Measurements from ENCODE around the gene EFNB3. TPM values are rescaled to one million over a fixed set of nuclear protein-coding genes. Genes with fewer than 3 reads are reported as not detected.

The EFNB3 gene
- total RNA-seq, 1 donor from 2014 or later = 28.2 TPM

- H3K27me3 Mint-ChIP-seq (ENCODE audit: low read depth) = no peaks in the 10 kb centered on the region
- no peak for TF ChIP-seq CTCF (IDR thresholded peaks at IDR 0.05; ENCODE audit: unreplicated experiment)
Observed at GRCh38 chr17:7702776-7703175, 2.2 kb upstream of the EFNB3 start.

GRCh38 chr17:7703584-7704479 lies 1.2 kb upstream of the EFNB3 start:
- Mint-ChIP-seq H3K27ac (peak overlapping the region; percentile 89), H3K27me3 (ENCODE audit: low read depth) (no peaks in the 10 kb centered on the region), H3K4me3 (peak overlapping the region; percentile 80), H3K9me3 (no peaks in the 10 kb centered on the region), H3K36me3 (peaks cover 2% of the 10 kb centered on the region), H3K4me1 (peaks cover 30% of the 10 kb centered on the region)
- no peak for TF ChIP-seq CTCF (IDR thresholded peaks at IDR 0.05; ENCODE audit: unreplicated experiment)
- peak in 1 of 2 experiments; percentile 56 for DNase-seq (ENCODE audit: low spot score in 2 of 2, unreplicated experiment in 2 of 2)

More at GRCh38 chr17:7702776-7703175, 2.2 kb upstream of the EFNB3 start:
- Mint-ChIP-seq H3K9me3 (no peaks in the 10 kb centered on the region), H3K4me1 (peaks cover 30% of the 10 kb centered on the region), H3K27ac (no peak overlapping the region), H3K4me3 (no peak overlapping the region), H3K36me3 (peaks cover 2% of the 10 kb centered on the region)
- no peak for DNase-seq (ENCODE audit: low spot score in 2 of 2, unreplicated experiment in 2 of 2)

GRCh38 chr17:7705269-7706255 lies 560 bp downstream of the EFNB3 start:
- no peak for DNase-seq (ENCODE audit: low spot score in 2 of 2, unreplicated experiment in 2 of 2)
- Mint-ChIP-seq H3K4me1 (peaks cover 30% of the 10 kb centered on the region), H3K9me3 (no peaks in the 10 kb centered on the region), H3K4me3 (peak overlapping the region; percentile 83), H3K27ac (peak overlapping the region; percentile 67), H3K36me3 (peaks cover under 1% of the 10 kb centered on the region), H3K27me3 (ENCODE audit: low read depth) (peaks cover under 1% of the 10 kb centered on the region)
- TF ChIP-seq CTCF (IDR thresholded peaks at IDR 0.05; ENCODE audit: unreplicated experiment) = no peak

GRCh38 chr17:7706631-7707354 lies 1.8 kb downstream of the EFNB3 start:
- Mint-ChIP-seq H3K27ac (no peak overlapping the region), H3K4me3 (peak overlapping the region; percentile 83), H3K36me3 (peaks cover 4% of the 10 kb centered on the region), H3K9me3 (no peaks in the 10 kb centered on the region), H3K27me3 (ENCODE audit: low read depth) (peaks cover 12% of the 10 kb centered on the region), H3K4me1 (peaks cover 30% of the 10 kb centered on the region)
- no peak for TF ChIP-seq CTCF (IDR thresholded peaks at IDR 0.05; ENCODE audit: unreplicated experiment)
- DNase-seq (ENCODE audit: low spot score in 2 of 2, unreplicated experiment in 2 of 2) = no peak

- Mint-ChIP-seq H3K4me1 (peaks cover 30% of the 10 kb centered on the region), H3K9me3 (no peaks in the 10 kb centered on the region), H3K27me3 (ENCODE audit: low read depth) (peaks cover 17% of the 10 kb centered on the region), H3K36me3 (peaks cover 4% of the 10 kb centered on the region), H3K4me3 (no peak overlapping the region), H3K27ac (no peak overlapping the region)
- DNase-seq (ENCODE audit: low spot score in 2 of 2, unreplicated experiment in 2 of 2) = no peak
- TF ChIP-seq CTCF (IDR thresholded peaks at IDR 0.05; ENCODE audit: unreplicated experiment) = no peak
Observed at GRCh38 chr17:7707446-7707845, 2.4 kb downstream of the EFNB3 start.

Measured in mesothelial cell of epicardium (in vitro differentiated cells).